Measurements from ENCODE around the gene EHHADH. TPM values are rescaled to one million over a fixed set of nuclear protein-coding genes. Genes with fewer than 3 reads are reported as not detected.

The EHHADH gene
- total RNA-seq, 2 donors from 2014 or later = 2.0 to 3.1 TPM

DNA sequence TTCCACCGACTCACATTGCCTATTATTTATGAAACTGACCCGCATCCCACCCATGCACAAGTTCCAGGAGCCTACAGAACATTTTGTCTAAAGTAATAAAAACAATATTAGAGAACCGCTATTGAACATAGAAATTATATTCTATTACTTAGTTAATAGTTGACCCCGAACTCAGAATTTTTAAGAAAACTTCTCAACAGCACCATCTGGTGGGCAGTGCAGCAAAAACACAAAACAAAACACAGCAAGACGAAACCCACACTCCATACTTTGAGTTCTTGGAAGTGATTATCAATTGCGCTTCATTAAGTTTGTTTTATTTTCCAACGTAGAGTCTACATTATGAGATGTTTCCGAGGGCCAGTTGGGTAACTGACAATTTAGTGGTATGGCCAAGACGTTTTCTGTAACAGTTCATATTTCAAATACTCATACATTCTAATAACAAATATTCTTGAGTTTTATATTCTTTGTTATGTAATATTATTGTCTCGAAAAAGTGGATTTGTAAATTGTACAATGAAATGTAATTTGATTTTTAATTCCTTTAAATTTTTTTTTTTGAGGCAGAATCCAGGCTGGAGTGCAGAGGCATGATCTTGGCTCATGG, 77.0 kb downstream of the EHHADH start:
- no peaks in the 10 kb centered on the region for H3K4me1 ChIP-seq (ENCODE audit: control insufficient read depth in 1 of 2, low read depth in 2 of 2)
- H3K27me3 ChIP-seq (replicated peaks; ENCODE audit: insufficient read depth) = no peaks in the 10 kb centered on the region
- H3K36me3 ChIP-seq = no peaks in the 10 kb centered on the region
- no peak for ATAC-seq (ENCODE audit: insufficient number of reproducible peaks, low FRiP score, low read depth)
- no peaks in the 10 kb centered on the region for H3K9me3 ChIP-seq
- no peak overlapping the region for H3K4me3 ChIP-seq
- no peak for DNase-seq (ENCODE audit: low spot score)
- H3K27ac ChIP-seq = no peak overlapping the region
- TF ChIP-seq, protein P1, sequence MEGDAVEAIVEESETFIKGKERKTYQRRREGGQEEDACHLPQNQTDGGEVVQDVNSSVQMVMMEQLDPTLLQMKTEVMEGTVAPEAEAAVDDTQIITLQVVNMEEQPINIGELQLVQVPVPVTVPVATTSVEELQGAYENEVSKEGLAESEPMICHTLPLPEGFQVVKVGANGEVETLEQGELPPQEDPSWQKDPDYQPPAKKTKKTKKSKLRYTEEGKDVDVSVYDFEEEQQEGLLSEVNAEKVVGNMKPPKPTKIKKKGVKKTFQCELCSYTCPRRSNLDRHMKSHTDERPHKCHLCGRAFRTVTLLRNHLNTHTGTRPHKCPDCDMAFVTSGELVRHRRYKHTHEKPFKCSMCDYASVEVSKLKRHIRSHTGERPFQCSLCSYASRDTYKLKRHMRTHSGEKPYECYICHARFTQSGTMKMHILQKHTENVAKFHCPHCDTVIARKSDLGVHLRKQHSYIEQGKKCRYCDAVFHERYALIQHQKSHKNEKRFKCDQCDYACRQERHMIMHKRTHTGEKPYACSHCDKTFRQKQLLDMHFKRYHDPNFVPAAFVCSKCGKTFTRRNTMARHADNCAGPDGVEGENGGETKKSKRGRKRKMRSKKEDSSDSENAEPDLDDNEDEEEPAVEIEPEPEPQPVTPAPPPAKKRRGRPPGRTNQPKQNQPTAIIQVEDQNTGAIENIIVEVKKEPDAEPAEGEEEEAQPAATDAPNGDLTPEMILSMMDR (IDR thresholded peaks at IDR 0.05) = peak; percentile 65

DNA sequence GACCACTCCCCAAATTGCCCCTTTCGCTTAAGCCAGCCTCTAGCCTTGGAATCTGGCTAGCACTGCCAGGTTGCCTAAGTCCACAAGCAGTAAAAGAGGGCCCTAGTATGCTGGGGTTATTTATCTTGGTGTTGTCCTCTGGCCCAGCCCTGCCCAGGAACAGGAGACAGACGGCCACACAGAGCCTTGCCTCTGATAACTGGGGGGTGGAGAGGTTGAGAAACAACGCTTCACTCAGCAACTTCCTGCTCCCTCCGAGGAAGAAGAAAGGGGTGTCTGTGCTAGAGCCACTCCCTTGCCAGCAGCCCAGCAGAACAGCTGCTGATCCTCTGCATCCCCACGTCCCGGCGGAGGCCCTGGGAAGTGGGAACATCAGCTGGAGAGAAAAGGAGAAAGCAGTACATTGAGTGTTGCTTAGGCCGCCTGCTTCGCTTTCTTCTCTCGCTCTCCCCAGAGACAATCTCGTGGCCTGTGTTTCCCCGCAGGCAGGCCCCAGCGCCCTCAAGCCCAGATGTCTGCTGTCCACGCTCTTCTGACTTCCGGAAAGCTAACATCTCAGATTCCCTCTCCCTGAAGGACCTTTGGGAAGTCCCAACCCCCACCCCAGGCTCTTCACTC, 78.4 kb downstream of the EHHADH start:
- Histone ChIP-seq H3K4me1 (ENCODE audit: control insufficient read depth in 1 of 2, low read depth in 2 of 2) (no peaks in the 10 kb centered on the region), H3K36me3 (no peaks in the 10 kb centered on the region), H3K4me3 (no peak overlapping the region), H3K27me3 (replicated peaks; ENCODE audit: insufficient read depth) (no peaks in the 10 kb centered on the region), H3K9me3 (no peaks in the 10 kb centered on the region), H3K27ac (no peak overlapping the region)
- TF ChIP-seq, protein P1 (IDR thresholded peaks at IDR 0.05) = no peak
- ATAC-seq (ENCODE audit: insufficient number of reproducible peaks, low FRiP score, low read depth) (no peak), DNase-seq (ENCODE audit: low spot score) (no peak)

DNA sequence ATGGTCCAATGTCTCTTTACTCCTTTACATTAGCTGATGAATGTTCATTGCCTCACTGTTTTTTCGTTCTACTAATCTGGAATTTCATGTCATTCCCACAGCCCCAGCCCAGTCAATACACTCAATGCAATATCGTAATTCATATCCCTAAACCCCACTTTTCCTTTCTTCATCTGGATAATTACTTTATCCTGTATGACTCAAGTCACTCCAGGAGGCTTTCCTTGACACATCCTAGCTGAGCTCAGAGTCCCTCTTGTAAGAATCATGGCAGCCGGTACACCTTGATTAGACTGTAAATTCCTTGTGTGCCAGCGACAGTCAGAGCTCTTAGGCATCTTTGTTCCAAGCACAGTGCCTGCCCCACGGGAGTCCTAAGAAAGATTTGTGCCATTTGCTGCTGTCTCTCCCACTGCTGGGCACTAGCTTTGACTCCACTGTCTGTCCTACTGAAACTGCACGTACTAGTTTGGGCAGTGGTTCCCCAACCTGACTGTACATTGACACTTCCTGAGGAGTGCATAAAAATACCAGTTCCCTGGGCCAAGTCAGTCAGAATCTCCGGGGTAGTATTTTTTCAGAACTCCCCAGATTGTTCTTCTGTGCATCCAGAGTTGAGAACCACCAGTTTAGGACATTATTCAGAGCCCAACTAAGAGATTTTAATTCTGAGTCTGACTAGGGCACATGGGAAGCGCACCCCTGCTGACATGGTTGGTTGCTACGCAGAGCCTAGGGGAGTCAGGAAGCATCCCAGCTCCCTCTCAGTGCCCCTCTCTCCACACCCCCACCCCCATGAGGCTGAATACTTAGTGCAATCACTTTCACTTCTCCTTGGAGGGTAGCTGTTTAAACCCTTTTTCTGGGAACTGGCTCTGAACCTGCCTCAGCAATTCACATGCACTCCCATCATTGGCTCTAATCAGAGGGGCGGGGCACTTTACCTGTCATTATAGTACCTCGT, 81.5 kb downstream of the EHHADH start:
- no peak for ATAC-seq (ENCODE audit: insufficient number of reproducible peaks, low FRiP score, low read depth)
- Histone ChIP-seq H3K9me3 (no peaks in the 10 kb centered on the region), H3K27me3 (replicated peaks; ENCODE audit: insufficient read depth) (no peaks in the 10 kb centered on the region), H3K4me3 (no peak overlapping the region), H3K36me3 (no peaks in the 10 kb centered on the region), H3K4me1 (ENCODE audit: control insufficient read depth in 1 of 2, low read depth in 2 of 2) (no peaks in the 10 kb centered on the region), H3K27ac (no peak overlapping the region)
- TF ChIP-seq, protein P1 (IDR thresholded peaks at IDR 0.05) = no peak
- no peak for DNase-seq (ENCODE audit: low spot score)

DNA sequence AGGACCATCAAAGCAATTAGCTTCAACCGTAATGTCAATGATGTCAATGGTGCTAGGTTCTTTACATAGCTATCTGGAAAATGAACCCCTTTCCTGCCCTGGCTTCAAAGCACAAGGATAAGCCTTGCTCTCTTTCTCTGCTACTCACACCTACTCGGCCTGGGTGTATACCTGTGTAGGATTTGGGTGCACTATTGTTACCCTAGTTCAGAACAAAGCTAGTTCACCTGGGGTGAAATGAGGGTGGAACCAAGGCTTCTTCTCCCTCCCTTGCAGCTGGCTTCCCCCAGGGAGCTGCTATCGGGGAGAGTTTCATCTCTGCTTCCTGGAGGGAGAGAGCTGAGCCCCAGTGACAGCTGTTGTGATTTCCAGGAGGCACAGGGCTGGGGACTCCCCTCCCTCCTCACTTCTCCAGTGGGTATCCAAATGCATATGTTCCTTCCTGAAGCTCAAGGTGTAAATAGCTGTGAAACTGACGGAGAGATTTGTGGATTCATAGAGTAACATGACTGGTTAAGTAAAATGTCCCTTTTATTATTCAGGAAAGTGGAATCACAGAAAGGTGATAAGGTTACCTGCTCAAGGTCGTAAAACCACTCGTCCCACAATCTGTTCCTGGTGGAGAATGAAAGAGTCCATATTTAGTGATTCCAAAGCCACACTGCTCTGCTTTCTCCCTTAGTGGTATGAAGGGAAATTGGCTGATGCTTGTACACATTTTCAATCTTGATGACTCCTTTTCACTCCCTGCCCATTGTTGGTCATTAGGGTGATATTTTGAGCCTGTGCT, 89.2 kb downstream of the EHHADH start:
- Histone ChIP-seq H3K4me3 (no peak overlapping the region), H3K36me3 (no peaks in the 10 kb centered on the region), H3K4me1 (ENCODE audit: control insufficient read depth in 1 of 2, low read depth in 2 of 2) (no peaks in the 10 kb centered on the region), H3K9me3 (no peaks in the 10 kb centered on the region), H3K27me3 (replicated peaks; ENCODE audit: insufficient read depth) (no peaks in the 10 kb centered on the region), H3K27ac (no peak overlapping the region)
- TF ChIP-seq, protein P1 (IDR thresholded peaks at IDR 0.05) = no peak
- ATAC-seq (ENCODE audit: insufficient number of reproducible peaks, low FRiP score, low read depth) = no peak
- DNase-seq (ENCODE audit: low spot score) = no peak
